Mammary epithelial cell (primary cell): ENCODE results near the gene CTU2.

Experiments used
- EZH2 ChIP-seq: IDR thresholded peaks from 2 replicates; pipeline ENCODE4 v1.6.1; 2012; ENCODE audit warnings: low read length, inconsistent platforms, borderline replicate concordance
- TF ChIP-seq, protein P1 (sequence below), 2 donors: IDR thresholded peaks in 1 of 2; conservative IDR thresholded peaks in 1 of 2; 2 replicates each; pipeline ENCODE4 v1.5.1; 2011 to 2012; ENCODE audit warnings: inconsistent platforms in 2 of 2, low read length in 2 of 2, mild to moderate bottlenecking in 2 of 2, control low read depth in 1 of 2, low read depth in 1 of 2; ENCODE audit not compliant: insufficient read depth in 1 of 2; ENCODE audit errors: extremely low read depth in 1 of 2

DNA sequence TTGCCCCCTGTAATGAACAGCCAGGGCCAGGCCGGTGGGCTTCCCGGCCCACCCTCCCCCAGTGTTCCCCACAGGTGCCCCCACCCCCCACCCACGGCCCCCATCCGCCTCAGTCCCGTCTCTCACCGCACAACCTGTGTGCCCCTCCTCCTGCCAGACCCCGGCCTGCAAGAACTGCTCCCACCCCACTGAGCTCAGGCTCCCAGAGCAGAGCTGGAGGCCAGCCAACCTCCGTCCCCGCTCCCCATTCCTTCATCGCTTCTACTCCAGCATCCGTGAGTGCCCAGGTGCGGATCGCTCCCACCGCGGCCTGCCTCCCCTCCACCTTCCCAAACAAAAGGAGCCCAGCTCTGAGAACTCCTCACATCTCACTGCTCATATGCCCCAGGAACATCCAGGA lies 47.6 kb upstream of the CTU2 start:
- TF ChIP-seq, protein P1, sequence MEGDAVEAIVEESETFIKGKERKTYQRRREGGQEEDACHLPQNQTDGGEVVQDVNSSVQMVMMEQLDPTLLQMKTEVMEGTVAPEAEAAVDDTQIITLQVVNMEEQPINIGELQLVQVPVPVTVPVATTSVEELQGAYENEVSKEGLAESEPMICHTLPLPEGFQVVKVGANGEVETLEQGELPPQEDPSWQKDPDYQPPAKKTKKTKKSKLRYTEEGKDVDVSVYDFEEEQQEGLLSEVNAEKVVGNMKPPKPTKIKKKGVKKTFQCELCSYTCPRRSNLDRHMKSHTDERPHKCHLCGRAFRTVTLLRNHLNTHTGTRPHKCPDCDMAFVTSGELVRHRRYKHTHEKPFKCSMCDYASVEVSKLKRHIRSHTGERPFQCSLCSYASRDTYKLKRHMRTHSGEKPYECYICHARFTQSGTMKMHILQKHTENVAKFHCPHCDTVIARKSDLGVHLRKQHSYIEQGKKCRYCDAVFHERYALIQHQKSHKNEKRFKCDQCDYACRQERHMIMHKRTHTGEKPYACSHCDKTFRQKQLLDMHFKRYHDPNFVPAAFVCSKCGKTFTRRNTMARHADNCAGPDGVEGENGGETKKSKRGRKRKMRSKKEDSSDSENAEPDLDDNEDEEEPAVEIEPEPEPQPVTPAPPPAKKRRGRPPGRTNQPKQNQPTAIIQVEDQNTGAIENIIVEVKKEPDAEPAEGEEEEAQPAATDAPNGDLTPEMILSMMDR (conservative IDR thresholded peaks at IDR 0.05 in 1 of 2, IDR thresholded peaks at IDR 0.05 in 1 of 2; ENCODE audit: extremely low read depth in 1 of 2, insufficient read depth in 1 of 2, low read depth in 1 of 2, low read length in 2 of 2), result no peak
- no peak for TF ChIP-seq EZH2
